SKM-1 (cell line): Measurements from ENCODE around the gene LMNB1.

Experiments
- DNase-seq: peaks from one replicate; lab custom pipeline; 2025; ENCODE audit not compliant: unreplicated experiment; lab: John Stamatoyannopoulos, UW

The LMNB1 gene

DNA sequence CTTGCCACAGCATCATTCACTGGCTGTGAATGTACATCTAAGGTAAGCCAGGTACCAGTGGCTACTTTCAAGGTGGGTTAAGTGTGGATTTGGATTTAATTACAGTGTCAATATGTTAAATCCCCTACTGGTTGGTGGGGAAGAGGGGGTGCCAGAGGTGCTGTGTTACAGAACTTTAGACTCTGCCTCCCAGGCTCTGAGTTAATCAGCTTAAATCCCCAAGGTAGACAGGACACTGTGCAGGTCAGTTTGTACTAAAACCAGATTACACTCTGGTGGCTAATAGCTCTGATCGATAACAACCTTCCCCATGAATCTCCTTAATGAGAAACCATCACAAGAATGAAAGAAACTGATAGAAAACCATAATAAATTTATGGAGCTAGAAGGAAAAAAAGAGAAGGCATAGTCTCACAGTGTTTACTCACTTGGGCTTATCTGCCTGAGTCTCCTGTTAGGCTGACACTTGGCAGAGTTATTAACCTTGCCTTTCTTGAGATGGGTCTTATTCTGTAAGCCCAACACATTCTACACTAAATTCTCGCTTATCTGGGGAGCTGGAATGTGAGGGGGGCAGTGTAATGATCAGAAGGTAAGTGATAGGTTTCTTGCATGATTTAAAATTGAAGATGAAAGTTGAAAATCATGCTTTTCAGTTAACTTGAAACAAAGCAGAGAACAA, 106.8 kb downstream of the LMNB1 start:
- no peak for DNase-seq

DNA sequence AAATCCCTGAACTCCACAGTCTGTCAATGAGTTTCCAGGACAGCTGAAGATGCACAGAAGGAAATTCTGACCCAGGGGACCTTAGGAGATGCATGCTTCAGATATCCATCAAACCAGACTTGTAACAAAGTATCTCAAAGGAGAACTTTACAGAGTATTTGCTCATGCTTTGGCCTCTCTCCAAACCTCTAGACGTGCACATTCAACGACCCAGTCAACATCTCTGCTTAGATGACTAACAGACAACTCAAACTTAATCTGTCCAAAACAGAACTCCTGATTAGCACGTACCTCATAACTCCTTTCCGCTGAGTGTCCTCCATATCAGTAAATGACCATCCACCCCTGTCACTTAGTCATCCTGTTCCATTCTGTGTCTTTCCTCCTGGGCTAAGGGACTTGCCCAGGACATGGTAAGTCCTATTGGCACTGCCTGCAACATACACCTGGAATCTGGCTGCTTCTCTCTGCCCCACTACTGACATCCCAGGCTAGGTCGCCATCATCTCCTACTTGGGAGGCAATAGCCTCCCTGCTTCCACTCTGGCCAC, 107.4 kb downstream of the LMNB1 start:
- no peak for DNase-seq
